ENCODE results near the gene ARL13B. TPM values are rescaled to one million over a fixed set of nuclear protein-coding genes. Genes with fewer than 3 reads are reported as not detected.
A peak's percentile ranks its signal among the peaks of the same experiment; 100 is the strongest.

Gene ARL13B
- total and polyA plus RNA-seq, 2 donors (not counting 3 experiments of a cell fraction or from before 2014, with no cell fraction given), result 3.8 to 8.6 TPM

DNA sequence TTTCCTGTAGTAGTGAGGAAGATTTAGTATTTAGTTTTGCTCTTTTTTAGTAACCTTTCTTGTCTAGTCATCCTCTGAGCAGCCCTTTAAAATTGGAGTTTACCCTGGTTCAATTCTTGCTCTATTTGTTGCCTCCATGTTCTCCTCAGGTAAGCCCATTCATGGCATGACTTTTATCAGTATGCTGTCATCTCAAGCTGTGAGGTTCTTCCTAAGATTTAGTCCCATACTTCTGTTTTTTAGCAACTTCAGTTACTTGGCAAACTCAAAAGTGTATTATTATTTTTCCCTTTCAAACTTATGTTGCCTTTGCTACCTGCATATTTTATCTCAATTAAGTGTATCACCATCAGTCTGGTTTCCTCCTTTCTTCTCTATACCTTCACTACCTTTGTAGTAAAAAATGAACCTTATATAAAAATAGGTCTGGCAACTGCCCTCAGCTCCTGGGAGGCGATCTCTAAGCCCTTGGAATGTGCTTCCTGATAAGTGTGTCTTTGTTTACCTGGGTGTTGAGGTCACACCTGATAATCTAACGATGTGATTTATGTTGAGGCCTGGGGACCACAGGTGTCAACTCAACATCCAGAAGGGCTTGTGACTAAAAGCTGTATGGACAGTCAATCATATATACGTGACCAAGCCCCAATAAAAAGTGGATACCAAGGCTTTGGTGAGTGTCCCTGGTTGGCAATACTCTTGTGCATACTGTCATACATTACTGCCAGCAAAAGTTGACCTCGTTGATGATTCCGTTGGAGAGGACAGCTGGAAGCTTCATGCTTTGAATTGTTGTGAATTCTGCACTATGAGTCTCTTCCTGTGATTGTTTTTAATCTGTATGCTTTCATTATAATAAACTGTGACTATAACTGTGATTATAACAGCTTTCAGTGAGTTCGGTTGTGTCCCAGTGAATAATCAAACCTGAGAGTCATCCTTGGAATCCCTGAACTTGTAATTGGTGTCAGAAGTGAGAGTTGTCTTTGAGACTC, 86.8 kb downstream of the ARL13B start:
- Histone ChIP-seq H3K9me1 (replicated peaks; ENCODE audit: control insufficient read depth, extremely low read depth, insufficient read depth, low read length) (no peaks in the 10 kb centered on the region), H3K79me2 (ENCODE audit: control insufficient read depth, insufficient read depth, low read length) (peaks cover 10% of the 10 kb centered on the region), H2AFZ (ENCODE audit: low read depth, low read length) (no peak overlapping the region), H3K4me3 (replicated peaks in 1 of 3; ENCODE audit: insufficient read depth in 1 of 3, low read depth in 1 of 3, low read length in 3 of 3) (no peak overlapping the region), H3K4me2 (ENCODE audit: insufficient read depth, low read length) (peak overlapping the region; percentile 28), H3K36me3 (ENCODE audit: control insufficient read depth in 2 of 2, extremely low read depth in 1 of 2, insufficient read depth in 2 of 2, low read length in 2 of 2) (peaks cover 2 to 4% of the 10 kb centered on the region in 2 experiments), H3K27me3 (ENCODE audit: control insufficient read depth in 2 of 2, insufficient read depth in 2 of 2, low read length in 2 of 2) (no peaks in the 10 kb centered on the region), H3K27ac (ENCODE audit: insufficient read depth, low read depth, low read length) (peak overlapping the region; percentile 35), H3K9ac (replicated peaks; ENCODE audit: extremely low read depth, insufficient read depth, low read length) (no peak overlapping the region), H4K20me1 (replicated peaks; ENCODE audit: control insufficient read depth, extremely low read depth, insufficient read depth, low read length) (no peaks in the 10 kb centered on the region), H3K4me1 (ENCODE audit: control insufficient read depth, extremely low read depth, insufficient read depth, low read length) (peaks cover 15% of the 10 kb centered on the region), H3K9me3 (replicated peaks; ENCODE audit: control insufficient read depth, insufficient read depth, low read length) (no peaks in the 10 kb centered on the region)
- no TSS peak for BruUV-seq (replicated peaks)
- DNase-seq (ENCODE audit: low read depth, low spot score), result peak; percentile 29
- no peak for TF ChIP-seq MYC (IDR thresholded peaks at IDR 0.05; ENCODE audit: low read depth, low read length)
- FAIRE-seq, result no peak
- dilution Hi-C loops (cut with MboI; ENCODE audit: extremely low pct_ligation_motif_present, low sequenced_read_pairs), result no loop called here
- ChIA-PET POLR2A (no interaction called here), CTCF (interaction anchor here (0.8 to 1.2 kb wide), 2 partner anchors 62 to 69 kb away, joined by 3 to 6 read pairs; no protein-coding TSS in a partner anchor)
- intact Hi-C loops (cut with micrococcal nuclease), result loop anchor here (10.0 kb wide), 1 partner anchor 162 kb away; no protein-coding TSS in a partner anchor

GRCh38 chr3:94069194-94069813, 89.3 kb downstream of the ARL13B start:
- dilution Hi-C loops (cut with MboI; ENCODE audit: extremely low pct_ligation_motif_present, low sequenced_read_pairs) (no loop called here), intact Hi-C loops (cut with micrococcal nuclease) (loop anchor here (1.0 to 10.0 kb wide), 2 partner anchors 65 to 165 kb away; no protein-coding TSS in a partner anchor)
- no peak for TF ChIP-seq MYC (IDR thresholded peaks at IDR 0.05; ENCODE audit: low read depth, low read length)
- TF ChIP-seq, protein P1, sequence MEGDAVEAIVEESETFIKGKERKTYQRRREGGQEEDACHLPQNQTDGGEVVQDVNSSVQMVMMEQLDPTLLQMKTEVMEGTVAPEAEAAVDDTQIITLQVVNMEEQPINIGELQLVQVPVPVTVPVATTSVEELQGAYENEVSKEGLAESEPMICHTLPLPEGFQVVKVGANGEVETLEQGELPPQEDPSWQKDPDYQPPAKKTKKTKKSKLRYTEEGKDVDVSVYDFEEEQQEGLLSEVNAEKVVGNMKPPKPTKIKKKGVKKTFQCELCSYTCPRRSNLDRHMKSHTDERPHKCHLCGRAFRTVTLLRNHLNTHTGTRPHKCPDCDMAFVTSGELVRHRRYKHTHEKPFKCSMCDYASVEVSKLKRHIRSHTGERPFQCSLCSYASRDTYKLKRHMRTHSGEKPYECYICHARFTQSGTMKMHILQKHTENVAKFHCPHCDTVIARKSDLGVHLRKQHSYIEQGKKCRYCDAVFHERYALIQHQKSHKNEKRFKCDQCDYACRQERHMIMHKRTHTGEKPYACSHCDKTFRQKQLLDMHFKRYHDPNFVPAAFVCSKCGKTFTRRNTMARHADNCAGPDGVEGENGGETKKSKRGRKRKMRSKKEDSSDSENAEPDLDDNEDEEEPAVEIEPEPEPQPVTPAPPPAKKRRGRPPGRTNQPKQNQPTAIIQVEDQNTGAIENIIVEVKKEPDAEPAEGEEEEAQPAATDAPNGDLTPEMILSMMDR (IDR thresholded peaks at IDR 0.05; ENCODE audit: extremely low read depth in 1 of 2, insufficient read depth in 1 of 2, low read depth in 1 of 2, low read length in 2 of 2), result peak; percentile 21 to 29
- Histone ChIP-seq H4K20me1 (replicated peaks; ENCODE audit: control insufficient read depth, extremely low read depth, insufficient read depth, low read length) (no peaks in the 10 kb centered on the region), H3K27ac (ENCODE audit: insufficient read depth, low read depth, low read length) (no peak overlapping the region), H3K9ac (replicated peaks; ENCODE audit: extremely low read depth, insufficient read depth, low read length) (peak overlapping the region; percentile 21), H3K4me1 (ENCODE audit: control insufficient read depth, extremely low read depth, insufficient read depth, low read length) (peaks cover 6% of the 10 kb centered on the region), H3K36me3 (ENCODE audit: control insufficient read depth in 2 of 2, extremely low read depth in 1 of 2, insufficient read depth in 2 of 2, low read length in 2 of 2) (peaks cover 1 to 6% of the 10 kb centered on the region in 2 experiments), H3K4me2 (ENCODE audit: insufficient read depth, low read length) (no peak overlapping the region), H3K27me3 (ENCODE audit: control insufficient read depth in 2 of 2, insufficient read depth in 2 of 2, low read length in 2 of 2) (no peaks in the 10 kb centered on the region), H3K79me2 (ENCODE audit: control insufficient read depth, insufficient read depth, low read length) (peaks cover 2% of the 10 kb centered on the region), H3K9me1 (replicated peaks; ENCODE audit: control insufficient read depth, extremely low read depth, insufficient read depth, low read length) (no peaks in the 10 kb centered on the region), H3K4me3 (replicated peaks in 1 of 3; ENCODE audit: insufficient read depth in 1 of 3, low read depth in 1 of 3, low read length in 3 of 3) (no peak overlapping the region), H2AFZ (ENCODE audit: low read depth, low read length) (no peak overlapping the region), H3K9me3 (replicated peaks; ENCODE audit: control insufficient read depth, insufficient read depth, low read length) (no peaks in the 10 kb centered on the region)
- POLR2A ChIA-PET, result no interaction called here
- CTCF ChIA-PET, result interaction anchor here (0.7 to 1.3 kb wide), 30 partner anchors 10 to 228 kb away, joined by 3 to 34 read pairs (median 6); partner anchors contain the start of genes ARL13B, PROS1 and STX19
- peak; percentile 32 for DNase-seq (ENCODE audit: low read depth, low spot score)
- BruUV-seq (replicated peaks), result no TSS peak
- no peak for FAIRE-seq
